NCI-H1930 (cell line): ENCODE results near the gene FGF1.

Experiments
- DNase-seq, 2 experiments: peaks; one replicate each; lab custom pipeline; 2025; lab: John Stamatoyannopoulos, UW

FGF1 gene

DNA sequence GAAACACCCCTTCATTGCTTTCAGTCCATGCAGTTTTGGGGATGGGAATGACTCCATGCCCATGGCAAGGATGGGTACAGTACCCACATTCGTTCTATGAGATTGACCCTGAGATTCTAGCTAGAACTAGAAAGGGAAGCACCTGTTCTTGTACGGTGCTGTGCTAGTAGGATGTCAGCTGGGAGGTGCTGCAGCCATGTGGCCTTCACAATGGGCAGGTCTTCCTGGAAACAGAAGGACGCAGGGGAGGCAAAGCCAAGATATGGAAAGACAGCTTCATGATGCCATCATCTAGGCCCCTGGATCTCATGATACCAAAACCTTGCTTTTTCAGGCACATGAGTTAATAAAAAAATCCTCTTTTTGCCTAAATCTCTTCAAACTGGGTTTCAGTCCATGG lies 10.5 kb upstream of the FGF1 start:
- no peak for DNase-seq

DNA sequence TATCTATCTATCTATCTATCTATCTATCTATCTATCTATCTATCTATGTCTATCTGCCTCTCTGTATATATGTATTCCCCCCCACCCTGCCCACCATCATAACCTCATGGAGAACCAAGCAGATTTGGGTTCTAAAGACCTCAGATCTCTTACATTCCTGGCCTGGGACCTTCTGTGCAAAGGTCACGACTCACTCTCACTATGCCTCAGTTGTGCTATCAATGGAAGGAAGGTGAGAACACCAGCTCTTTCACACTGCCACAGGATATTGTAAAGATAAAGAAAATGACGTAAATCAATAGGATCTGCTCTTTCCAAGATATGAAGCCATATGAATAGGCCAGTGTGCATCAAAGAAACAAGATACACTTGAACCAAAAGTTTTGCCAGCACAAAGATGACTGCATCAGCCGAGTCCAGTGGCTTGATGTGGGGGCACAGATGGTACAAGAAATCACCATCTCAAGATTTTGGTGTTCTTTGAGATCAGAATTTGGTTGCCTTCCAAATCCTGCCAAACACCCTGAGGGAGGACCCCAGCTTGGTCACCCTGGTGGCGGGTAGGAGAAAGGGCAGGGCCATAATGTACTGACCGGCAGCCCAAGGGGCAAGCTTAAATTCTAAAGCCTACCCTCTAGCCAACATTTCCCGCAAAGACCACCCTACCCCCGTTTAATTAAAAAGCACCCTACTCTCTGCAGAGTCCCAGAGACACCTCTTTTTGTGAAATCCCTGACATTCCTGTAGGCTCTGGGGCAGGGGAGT lies 8.4 kb upstream of the FGF1 start:
- no peak for DNase-seq

DNA sequence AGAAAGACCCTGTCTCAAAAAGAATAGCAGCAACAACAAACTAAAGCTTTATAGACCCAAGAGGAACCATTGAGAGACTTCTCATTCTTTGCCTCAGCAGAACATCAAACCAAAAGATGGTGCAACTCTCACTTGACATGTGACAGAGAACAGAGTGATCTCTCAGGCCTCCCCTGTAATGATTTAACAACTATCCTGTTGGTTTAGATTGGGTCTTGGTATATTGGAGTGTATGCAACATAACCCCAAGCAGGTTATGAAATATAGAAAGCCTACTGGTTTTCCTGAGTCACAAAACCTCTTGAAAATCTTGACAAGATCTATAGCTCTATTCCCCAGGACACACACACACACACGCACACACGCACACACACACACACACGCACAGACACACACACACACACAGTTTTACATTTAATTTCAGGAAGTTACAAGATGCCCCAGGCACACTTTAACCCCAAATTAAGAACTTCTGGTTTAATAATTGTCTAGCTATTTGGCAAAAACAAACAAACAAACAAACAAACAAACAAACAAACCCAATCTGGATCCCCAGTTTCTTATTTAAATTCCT lies 6.5 kb upstream of the FGF1 start:
- no peak for DNase-seq

DNA sequence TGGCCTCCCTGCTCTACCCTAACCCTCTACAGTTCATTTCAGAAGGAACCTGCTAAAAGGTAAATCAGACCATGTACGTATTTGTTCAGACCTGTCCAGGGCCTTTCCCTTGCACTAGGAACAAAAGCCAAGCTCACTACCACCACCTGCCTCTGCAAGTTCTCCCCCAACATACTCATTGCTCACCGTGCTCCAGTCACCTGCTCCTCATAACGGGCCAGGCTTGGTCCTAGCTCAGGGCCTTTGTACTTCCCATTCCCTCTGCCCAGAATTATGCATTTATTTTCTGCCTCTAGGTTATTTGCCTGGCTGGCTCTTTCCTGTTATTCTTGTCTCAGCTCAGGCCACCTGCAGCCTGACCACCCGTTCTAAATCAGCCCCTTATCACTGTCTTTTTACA lies 4.8 kb upstream of the FGF1 start:
- DNase-seq: no peak

DNA sequence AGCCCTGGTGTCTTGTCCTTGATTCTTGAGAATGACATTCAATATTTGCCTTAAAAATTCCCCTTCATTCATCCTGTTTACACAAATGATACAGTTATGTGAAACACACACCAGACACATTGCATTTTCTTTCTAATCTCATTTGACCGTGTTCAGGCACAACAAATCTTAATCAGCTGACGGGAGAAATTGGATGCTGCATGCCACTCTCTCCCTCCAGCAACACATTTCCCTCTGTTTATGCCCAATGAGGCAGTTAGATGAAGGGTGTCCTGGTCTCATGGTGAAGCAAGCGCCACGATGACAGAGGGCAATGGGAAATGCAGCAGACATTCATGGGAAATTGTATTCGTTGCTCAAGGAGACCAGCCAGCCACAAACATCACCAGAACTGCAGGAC lies 3.2 kb upstream of the FGF1 start:
- DNase-seq: no peak

DNA sequence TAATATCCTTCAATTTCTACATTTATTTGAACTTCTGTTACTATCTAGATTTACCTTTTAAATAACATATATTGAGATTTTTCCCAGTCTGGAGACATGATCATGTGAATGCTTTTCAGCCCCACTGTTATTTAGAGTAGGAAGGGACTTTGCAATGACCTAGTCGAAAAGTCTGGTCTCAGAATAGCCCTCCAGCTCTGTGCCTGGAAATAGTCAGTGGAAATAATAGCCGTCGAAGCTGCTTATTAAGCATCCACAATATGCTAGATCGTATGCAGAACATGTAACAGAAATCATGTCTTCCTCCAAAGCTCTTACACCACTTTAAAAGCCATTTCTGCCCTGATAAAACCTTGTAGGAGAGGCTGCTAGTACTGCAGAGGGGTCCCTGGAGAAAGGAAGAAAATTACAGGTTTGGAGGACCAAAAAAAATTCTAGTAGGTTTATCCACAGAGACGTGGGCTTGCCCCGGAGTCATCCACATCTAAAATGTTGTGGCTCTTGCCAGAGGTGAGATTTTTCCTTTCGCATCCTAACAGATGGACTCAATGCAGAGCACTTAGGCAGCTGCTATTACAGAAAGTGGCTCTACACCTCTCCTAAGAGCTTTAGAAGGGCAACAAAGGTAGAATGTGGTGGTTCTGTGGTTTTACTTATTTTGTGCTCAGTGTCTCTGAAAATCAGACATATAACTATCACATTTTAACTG lies 2.5 kb upstream of the FGF1 start:
- DNase-seq: no peak

DNA sequence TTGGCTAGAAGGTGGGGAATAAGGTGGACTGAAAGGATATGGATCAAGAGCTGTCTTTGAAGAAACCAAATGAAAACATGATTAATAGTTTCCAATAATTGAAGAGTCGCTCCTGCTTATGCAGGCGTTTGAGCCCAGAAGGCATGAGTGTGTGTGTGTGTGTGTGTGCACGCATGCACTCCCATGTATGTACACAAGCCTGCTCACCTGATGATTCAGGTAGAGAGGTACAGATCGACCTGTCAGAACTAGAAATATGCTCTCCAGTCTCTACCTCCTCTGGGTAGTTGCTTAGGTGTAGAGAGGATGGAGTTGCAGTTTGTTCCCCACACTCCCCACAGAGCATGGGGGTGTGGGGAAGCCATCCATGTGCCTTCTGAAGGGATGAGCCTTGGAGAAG lies 1.1 kb upstream of the FGF1 start:
- no peak for DNase-seq

DNA sequence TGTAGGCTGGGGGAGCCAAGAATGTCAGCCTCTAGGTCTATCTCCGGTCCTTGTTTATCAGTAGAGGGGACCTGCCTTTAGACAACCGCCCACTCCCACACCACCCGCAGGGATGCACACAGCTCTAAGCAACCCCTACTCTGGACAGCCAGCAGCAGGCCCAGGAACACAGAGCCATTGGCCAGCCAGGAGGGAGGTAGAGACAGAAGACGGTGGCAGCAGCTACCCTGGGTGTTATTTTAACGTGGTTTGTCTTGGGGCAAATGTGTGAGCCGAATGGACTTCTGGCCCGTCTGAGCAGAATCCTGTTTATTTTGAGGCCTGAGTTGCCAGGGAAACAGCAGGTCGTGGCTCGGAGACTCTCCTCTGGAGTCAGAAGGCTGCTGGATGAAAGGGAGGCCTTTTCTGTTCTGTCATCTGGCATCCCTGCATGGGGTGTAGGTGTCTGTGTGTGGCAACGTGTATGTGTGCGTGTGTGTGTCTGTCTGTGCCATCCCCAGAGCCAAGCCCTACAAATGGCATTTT lies 382 bp upstream of the FGF1 start:
- DNase-seq: no peak

DNA sequence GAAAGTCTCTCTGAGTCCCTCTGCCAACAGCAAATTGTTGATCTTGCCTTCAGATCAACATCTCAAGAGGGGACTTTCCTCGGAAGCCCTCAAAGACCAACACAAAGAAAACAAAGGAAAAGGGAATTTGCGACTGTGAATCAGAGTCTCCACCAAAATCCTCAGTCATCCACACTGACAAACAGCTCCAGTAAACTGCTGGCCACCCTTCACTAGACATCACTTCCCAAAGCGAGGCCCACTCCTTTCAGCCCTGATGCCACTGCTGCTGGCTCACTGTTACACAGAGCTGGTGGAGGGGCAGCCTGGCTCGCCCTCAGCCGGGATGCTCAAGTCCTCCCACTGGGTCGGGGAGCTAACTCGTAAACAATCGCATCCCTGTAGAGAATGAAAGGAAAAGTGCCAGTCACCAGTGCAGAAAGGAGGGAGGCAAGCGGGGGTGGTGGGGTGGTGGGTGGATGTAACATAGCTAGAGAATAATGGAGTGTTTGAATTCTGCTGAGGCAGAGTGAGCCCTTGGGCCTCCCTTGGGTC lies 1.3 kb downstream of the FGF1 start:
- no peak for DNase-seq

DNA sequence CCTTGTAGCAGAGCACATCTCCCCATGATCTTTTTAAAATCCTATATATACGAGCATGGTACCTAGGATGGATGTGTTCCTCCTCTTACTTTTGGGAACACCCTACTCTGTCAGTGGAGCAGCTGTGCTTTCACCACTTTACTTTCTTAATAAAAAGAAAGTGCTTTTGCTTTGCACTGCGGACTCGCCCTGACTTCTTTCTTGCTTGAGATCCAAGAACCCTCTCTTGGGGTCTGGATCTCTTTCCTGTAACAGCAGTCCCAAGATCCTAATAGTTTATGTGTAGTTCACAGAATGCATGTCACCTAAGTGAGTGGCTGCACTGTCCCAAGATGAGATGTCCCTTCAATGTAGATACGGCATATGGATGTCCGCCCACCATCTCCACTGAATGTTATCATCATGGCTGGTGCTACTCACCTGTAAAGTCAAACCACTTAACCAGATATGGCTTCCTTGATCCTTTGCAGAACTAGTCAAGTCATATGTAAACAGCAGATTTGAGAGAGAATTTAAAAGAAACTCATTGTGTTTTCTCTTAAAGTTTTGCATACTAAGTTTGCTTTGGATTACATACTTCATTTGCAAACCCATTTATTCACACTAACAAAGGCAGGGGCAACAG lies 1.9 kb downstream of the FGF1 start:
- no peak for DNase-seq

DNA sequence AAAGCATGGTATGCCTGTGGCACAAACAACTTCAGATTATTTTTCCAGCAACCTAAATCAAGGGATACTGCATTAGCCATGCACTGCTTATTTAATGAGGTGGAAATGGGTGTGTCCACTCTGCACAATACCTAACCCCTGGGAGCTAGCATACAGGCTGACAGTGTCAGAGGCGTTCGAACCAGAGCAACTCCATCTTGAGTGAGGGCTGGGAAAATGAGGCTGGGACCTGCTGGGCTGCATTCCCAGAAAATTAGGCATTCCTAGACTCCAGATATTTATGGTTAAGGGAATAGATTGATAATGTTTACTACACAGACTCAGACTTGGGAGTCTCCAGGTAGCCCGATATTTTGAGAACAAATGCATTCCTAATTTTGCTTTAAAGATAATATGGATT lies 2.8 kb downstream of the FGF1 start:
- no peak for DNase-seq

DNA sequence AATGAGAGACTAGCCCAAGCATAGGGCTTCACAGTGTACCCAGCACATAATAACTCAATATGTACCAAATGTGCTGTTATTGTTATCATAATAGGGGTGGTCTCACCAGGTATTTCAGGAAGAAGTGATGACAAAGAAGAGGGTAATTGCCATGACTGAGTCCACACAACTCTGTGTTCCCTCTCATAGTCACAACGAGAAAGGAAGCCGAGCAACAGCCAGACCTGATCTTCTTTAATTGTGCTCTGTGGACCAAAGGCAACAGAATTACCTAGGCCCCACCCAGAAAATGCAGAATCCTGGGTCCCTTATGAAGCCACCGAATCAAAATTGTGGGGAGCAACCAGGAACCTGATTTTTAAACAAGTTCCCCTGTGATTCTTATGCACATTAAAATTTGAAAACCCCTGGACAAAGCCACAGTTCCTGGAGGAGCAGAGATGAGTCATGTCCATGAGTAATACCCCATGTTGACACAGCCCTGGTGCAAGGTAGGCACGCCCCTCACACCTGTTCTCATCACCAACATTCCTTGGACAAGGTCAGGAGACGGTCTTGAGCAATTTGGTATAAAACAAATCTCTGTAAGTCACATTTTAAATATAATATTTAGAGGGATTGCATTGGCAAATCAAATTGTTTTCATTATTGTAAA lies 5.2 kb downstream of the FGF1 start:
- DNase-seq: no peak

DNA sequence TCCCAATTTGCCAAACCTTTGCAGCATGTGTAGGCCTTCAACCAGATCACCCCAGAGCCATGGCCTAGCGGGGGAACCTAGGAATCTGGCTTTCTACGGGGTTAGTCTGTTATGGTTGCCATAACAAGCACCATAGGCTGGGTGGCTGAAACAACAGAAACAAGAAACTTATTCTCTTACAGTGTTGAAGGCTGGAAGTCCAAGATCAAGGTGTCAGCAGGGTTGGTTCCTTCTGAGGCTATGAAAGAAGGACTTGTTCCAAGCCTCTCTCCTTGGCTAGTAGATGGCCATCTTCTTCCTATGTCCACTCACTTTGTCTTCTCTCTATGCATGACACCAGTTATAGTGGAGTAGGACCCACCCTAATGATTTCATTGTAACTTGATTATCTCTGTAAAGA lies 6.1 kb downstream of the FGF1 start:
- DNase-seq: no peak

DNA sequence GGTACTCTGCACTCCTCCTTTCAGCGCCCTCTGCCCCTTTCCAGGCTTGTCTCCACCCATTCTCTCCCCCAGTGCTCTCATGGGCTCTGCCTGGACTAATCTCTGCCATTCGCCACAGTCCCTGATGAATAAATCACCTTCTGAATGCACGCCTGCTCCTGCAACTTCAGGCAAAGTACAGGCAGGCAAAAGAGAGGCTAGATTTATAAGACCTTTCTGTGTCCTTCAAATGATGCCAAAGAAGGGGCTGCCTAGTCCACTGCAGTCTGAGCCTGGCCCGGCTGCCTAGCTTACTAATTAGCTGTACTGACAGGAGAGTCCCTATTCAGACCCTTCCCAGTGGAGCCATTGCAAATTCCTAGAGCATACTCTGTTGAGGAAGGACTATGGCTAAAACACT lies 7.4 kb downstream of the FGF1 start:
- DNase-seq: no peak

DNA sequence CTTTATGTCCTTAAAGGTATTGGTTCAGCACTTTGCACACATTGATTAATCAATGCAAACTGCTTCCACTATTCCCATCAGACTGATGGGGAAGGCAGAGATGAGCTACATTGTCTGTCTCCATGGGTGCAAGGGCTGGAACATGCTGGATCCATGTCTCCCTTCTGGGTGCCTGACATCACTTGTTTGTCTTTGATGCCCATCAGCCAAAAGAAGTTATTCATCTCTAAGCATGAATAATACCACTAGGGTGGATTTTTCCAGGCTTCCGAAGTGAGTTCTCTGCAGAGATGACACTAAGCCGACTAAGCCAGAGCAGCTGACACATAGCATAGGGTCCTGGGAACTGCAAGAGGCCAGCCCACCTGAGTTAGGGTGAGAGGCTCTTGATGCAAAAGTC lies 8.7 kb downstream of the FGF1 start:
- no peak for DNase-seq

DNA sequence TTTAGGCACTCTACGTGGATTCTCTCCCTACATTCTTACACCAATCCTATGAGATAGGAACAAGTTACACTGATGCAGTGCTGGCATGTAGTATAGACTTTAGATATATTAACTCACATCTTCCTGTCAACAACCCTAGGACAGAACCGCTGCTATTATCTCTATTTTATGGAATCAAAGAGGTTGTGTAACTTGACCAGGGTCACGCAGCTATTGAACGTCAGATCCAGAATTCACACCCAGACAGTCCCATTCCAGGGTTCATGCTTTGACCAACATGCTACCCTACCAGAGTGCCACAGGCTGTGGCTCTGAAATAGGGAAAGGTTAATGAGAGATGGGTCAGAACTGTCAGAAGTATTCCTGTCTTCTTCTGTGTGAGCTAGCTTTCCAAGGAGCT lies 9.6 kb downstream of the FGF1 start:
- no peak for DNase-seq

DNA sequence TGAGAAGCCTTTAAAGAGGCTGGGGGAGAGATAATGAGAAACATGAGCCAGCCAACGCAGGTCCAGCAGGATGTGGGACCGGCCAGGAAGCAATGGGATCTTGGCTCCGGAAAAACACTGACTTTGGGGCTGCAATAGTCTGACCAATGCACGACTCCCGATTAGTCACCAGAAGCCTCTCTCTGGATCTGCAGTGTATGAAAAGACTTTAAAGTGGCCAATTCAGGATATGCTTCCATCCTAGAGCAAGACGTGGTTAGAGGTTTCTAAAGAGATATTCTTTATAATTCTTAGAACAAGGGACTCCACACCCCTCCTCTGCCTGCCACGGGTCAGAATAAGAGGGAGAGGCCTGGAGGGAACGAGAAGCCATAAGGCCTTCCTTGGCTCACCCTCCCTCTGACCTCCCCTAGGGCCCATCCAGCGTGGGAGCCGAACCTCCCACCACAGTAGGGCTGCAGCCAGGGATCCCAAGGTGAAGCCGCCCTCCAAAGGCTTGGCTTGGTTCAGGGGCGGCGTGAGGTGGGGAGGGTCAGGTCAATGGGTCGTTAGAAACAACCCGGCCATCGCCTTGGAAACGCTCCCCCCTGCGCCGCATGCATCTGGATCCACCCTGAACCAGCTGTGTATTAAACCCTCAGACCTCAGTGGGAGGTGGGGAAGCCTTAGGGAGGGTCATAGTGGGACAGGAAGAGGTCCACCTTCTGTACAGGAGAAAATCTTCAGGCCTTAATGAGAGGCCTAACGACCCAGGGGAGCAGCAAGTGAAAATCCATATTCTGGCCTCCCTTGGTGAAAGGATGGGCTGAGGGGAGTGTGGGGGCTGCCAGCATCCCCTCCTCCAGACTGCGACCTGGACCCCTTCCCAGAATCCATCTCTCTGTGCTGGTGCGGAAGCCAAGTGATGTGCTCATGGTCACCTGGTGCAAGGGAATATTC lies 11.1 kb downstream of the FGF1 start:
- no peak for DNase-seq

DNA sequence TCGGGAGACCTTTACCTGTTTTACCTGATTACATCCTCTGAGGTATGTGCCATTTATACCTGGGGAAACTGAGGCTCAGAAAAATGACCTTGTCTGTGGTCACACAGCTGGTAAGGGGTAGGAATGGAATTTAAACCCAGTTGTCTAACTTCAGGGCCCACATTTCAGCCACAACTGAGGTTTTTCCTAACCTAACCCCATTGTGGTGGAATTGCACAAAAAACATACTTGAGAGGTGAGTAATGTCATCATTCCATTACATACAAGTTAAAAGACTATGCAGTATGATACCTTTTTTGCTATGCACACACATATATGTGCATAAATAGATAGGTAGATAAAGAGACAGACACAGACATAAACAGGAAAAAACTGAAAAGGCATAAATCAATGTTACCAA lies 14.1 kb downstream of the FGF1 start:
- DNase-seq: no peak

DNA sequence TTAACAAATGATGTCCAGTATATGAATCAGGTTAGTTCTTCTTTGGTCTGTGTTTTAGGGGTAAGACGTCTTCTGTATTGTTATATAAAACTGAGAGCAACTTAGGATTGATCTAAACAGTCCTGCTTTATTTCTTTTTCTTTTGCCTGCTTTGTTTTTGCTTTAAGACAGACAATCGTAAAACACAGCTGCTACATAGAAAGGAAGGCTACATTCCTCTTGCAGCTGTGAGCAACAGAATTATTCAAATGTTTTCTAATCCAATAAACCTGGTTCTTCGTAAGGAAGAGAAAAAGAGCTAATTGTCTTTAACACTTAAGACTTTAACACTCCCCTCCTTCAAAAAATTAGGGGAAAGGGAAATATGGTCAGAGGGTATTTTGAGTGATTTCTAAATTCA lies 14.6 kb downstream of the FGF1 start:
- DNase-seq: no peak

DNA sequence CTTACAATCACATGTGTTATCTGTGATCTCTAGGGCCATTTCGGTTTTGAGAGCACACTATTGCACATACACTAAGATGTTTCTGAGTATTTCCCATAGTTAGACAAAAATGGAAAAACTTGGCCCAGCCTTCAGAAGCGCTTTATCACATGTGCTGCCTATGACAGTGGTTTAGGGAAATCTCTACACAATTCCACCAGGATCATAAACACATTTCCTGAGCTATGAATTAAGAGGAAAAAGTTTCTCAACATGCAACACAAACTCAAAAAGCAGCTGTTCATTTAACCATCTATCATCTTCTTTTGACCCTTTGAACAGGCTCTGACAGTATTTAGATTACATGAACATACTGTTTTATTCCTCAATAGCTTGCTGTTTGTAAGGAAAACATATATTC lies 15.1 kb downstream of the FGF1 start:
- DNase-seq: no peak

DNA sequence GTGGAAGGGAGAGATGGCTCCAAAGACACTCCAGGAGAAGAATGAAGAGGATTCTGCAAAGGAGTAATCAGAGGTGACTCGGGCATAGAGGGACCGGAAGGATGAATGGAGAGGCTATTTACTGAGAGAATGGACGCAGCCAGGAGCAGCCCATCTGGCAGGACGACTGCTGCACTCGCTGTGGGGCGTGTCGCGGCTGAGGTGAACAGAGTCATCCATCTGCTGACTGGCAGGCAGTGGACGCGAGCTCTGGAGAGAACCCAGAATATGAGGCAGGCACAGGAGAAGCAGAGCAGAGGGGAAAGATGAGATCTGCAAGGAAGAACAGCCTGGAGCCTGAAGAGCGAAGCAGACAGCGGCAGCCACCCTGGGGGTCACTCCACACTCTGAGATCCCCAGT lies 16.4 kb downstream of the FGF1 start:
- DNase-seq: no peak
